HL-60 (cell line): ENCODE data around the gene ST7.

Experiments
- DNase-seq, 2 experiments: peaks; one replicate each; pipeline ENCODE4 v3.0.0-alpha.2; 2010 to 2020; ENCODE audit warnings: low read depth in 1 of 2, low spot score in 1 of 2
- H3K27ac ChIP-seq: fragments of 250-450 bp; sonication (Bioruptor Pico); replicated peaks from 2 replicates; pipeline ENCODE4 v1.5.1; 2020; ENCODE audit warnings: mild to moderate bottlenecking, moderate library complexity
- H3K27me3 ChIP-seq: fragments of 250-450 bp; sonication (Bioruptor Pico); 2 replicates; pipeline ENCODE4 v1.5.1; 2021; ENCODE audit warnings: mild to moderate bottlenecking, moderate library complexity; ENCODE audit not compliant: insufficient read depth, poor library complexity, severe bottlenecking
- H3K4me3 ChIP-seq: replicated peaks from 2 replicates; pipeline ENCODE4 v1.5.1; 2011; ENCODE audit warnings: mild to moderate bottlenecking, control low read depth, low read length; ENCODE audit not compliant: insufficient read depth
- CTCF ChIP-seq: IDR thresholded peaks from one replicate; pipeline ENCODE4 v1.5.1; 2011; ENCODE audit warnings: low read length, control low read depth, inconsistent platforms; ENCODE audit not compliant: insufficient read depth
- GABPA ChIP-seq: IDR thresholded peaks from 2 replicates; pipeline ENCODE4 v1.6.1; 2012; ENCODE audit warnings: low read depth
- POLR2AphosphoS5 ChIP-seq: IDR thresholded peaks from 2 replicates; pipeline ENCODE4 v1.6.1; 2012; ENCODE audit warnings: low read depth
- REST ChIP-seq: IDR thresholded peaks from 2 replicates; pipeline ENCODE4 v1.6.1; 2012; ENCODE audit warnings: low read depth; ENCODE audit not compliant: insufficient replicate concordance
- SPI1 ChIP-seq: IDR thresholded peaks from 2 replicates; pipeline ENCODE4 v1.6.1; 2012; ENCODE audit warnings: low read depth, mild to moderate bottlenecking, borderline replicate concordance

Gene ST7

GRCh38 chr7:117149692-117150091 is 196.4 kb downstream of the ST7 start:
- no peak overlapping the region for H3K27ac ChIP-seq
- no peak overlapping the region for H3K4me3 ChIP-seq
- H3K27me3 ChIP-seq = no peaks in the 10 kb centered on the region
- DNase-seq = no peak
- TF ChIP-seq POLR2AphosphoS5 (no peak), SPI1 (no peak), GABPA (no peak), REST (no peak), CTCF (no peak)

- TF ChIP-seq REST (no peak), SPI1 (no peak), CTCF (no peak), POLR2AphosphoS5 (no peak), GABPA (no peak)
- DNase-seq = no peak
- Histone ChIP-seq H3K4me3 (no peak overlapping the region), H3K27me3 (no peaks in the 10 kb centered on the region), H3K27ac (no peak overlapping the region)
Observed at GRCh38 chr7:117152213-117153007, 199.1 kb downstream of the ST7 start.

- H3K27ac ChIP-seq = no peak overlapping the region
- TF ChIP-seq SPI1 (no peak), CTCF (no peak), GABPA (no peak), POLR2AphosphoS5 (no peak), REST (no peak)
- no peak for DNase-seq
- H3K27me3 ChIP-seq = no peaks in the 10 kb centered on the region
- H3K4me3 ChIP-seq = no peak overlapping the region
Observed at GRCh38 chr7:117153016-117153545, 199.8 kb downstream of the ST7 start.
